Gastrocnemius medialis (tissue), 4 donors: ENCODE results near the gene SSNA1.
A peak's percentile ranks its signal among the peaks of the same experiment; 100 is the strongest.

Source experiments
- POLR2A ChIP-seq, 2 donors: fragments of 450-650 bp; IDR thresholded peaks; one replicate each; pipeline ENCODE4 v1.6.1; 2017; ENCODE audit warnings: antibody characterized with exemption in 2 of 2, mild to moderate bottlenecking in 2 of 2, moderate library complexity in 2 of 2
- TF ChIP-seq, protein P1 (sequence below), 5 experiments: fragments of 450-650 bp in 3 of 5; fragments of 200-600 bp in 2 of 5; sonication (generic) in 2 of 5; IDR thresholded peaks in 4 of 5; conservative IDR thresholded peaks in 1 of 5; 1 replicate in 4 of 5; 2 replicates in 1 of 5; pipeline ENCODE4 v1.5.1; 2016 to 2019; ENCODE audit warnings: antibody characterized with exemption in 5 of 5, mild to moderate bottlenecking in 3 of 5, moderate library complexity in 3 of 5

DNA sequence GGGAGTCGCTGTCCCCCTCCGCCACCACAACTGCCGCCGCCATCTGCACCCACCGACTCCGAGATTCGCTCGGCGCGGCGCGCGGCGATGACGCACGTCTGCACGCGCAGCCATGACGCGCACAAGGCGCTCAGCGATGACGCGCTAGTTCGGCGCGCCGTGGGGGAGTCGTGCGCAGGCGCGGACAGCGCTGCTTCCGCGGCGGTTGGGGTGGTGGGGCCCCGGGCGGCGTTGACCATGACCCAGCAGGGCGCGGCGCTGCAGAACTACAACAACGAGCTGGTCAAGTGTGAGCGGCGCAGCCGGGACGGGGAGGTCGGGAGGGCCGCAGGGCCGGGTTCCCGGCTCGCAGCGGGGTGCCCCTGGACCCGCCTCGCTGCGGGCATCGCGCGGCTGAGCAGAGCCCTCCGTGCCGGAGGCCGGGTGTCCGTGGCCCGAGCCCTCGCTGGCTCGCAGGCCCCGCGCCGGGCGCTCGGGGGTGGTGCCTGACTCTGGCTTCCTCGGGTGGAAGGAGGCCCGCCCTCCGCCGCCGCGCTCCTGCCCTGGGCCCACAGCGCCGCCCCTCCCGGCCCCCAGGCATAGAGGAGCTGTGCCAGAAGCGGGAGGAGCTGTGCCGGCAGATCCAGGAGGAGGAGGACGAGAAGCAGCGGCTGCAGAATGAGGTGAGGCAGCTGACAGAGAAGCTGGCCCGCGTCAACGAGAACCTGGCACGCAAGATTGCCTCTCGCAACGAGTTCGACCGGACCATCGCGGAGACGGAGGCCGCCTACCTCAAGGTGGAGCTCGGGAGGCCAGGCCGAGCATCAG, at the start of gene SSNA1, which contains the start of gene ANAPC2:
- TF ChIP-seq POLR2A (IDR thresholded peaks at IDR 0.05) = peak; percentile 84 to 92
- TF ChIP-seq, protein P1, sequence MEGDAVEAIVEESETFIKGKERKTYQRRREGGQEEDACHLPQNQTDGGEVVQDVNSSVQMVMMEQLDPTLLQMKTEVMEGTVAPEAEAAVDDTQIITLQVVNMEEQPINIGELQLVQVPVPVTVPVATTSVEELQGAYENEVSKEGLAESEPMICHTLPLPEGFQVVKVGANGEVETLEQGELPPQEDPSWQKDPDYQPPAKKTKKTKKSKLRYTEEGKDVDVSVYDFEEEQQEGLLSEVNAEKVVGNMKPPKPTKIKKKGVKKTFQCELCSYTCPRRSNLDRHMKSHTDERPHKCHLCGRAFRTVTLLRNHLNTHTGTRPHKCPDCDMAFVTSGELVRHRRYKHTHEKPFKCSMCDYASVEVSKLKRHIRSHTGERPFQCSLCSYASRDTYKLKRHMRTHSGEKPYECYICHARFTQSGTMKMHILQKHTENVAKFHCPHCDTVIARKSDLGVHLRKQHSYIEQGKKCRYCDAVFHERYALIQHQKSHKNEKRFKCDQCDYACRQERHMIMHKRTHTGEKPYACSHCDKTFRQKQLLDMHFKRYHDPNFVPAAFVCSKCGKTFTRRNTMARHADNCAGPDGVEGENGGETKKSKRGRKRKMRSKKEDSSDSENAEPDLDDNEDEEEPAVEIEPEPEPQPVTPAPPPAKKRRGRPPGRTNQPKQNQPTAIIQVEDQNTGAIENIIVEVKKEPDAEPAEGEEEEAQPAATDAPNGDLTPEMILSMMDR (IDR thresholded peaks at IDR 0.05 in 4 of 5, conservative IDR thresholded peaks at IDR 0.05 in 1 of 5) = peak in 4 of 5 experiments; percentile 8 to 72 (median 38)
